ENCODE measurements around the gene GZMA.

GZMA gene

DNA sequence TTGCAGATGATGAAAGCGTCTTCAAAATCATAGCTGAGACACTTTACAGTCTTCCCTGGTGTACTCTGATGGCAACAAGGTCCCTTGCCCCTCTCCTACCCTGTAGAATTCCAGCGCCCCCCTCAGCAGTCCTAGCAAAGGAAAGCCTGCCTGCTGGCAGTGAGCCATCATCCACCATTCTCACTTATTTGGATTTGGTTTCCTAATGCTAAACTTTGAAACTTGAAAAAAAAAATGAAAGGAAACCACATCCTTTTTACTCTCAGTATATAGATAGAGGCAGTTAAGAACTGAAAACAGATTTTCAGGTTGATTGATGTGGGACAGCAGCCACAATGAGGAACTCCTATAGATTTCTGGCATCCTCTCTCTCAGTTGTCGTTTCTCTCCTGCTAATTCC is at the start of gene GZMA:
TSS of gene GZMA (plus strand) at position 299 of the 400 bp plus-strand sequence. CDS start at position 336, 37 bp downstream.
- Histone ChIP-seq H3K4me1 (ENCODE audit: insufficient read depth, insufficient read length) (no peaks in the 10 kb centered on the region), H3K9me3 (ENCODE audit: insufficient read depth, low read length) (no peaks in the 10 kb centered on the region), H3K4me3 (ENCODE audit: insufficient read length, low read depth) (no peak within 1 kb of the TSS), H3K9ac (ENCODE audit: insufficient read length, low read depth) (no peak within 1 kb of the TSS), H3K36me3 (ENCODE audit: insufficient read depth, insufficient read length, low read length) (no peaks in the 10 kb centered on the region), H3K27me3 (ENCODE audit: insufficient read depth, insufficient read length) (no peaks in the 10 kb centered on the region)
- no peak for DNase-seq (ENCODE audit: low read depth, low spot score)
- TF ChIP-seq ZNF274 (IDR thresholded peaks at IDR 0.05; ENCODE audit: low read depth, low read length) (no peak), YY1 (IDR thresholded peaks at IDR 0.05; ENCODE audit: insufficient read depth, insufficient read length) (no peak), SUZ12 (IDR thresholded peaks at IDR 0.05; ENCODE audit: extremely low read depth, insufficient read depth, insufficient read length) (no peak)

- no peak for DNase-seq (ENCODE audit: low read depth, low spot score)
- Histone ChIP-seq H3K9ac (ENCODE audit: insufficient read length, low read depth) (no peak overlapping the region), H3K27me3 (ENCODE audit: insufficient read depth, insufficient read length) (no peaks in the 10 kb centered on the region), H3K9me3 (ENCODE audit: insufficient read depth, low read length) (no peaks in the 10 kb centered on the region; the same call in 1 of the 2 replicates), H3K4me1 (ENCODE audit: insufficient read depth, insufficient read length) (no peaks in the 10 kb centered on the region), H3K4me3 (ENCODE audit: insufficient read length, low read depth) (no peak overlapping the region), H3K36me3 (ENCODE audit: insufficient read depth, insufficient read length, low read length) (no peaks in the 10 kb centered on the region)
- TF ChIP-seq ZNF274 (IDR thresholded peaks at IDR 0.05; ENCODE audit: low read depth, low read length), result no peak
- TF ChIP-seq YY1 (IDR thresholded peaks at IDR 0.05; ENCODE audit: insufficient read depth, insufficient read length), result no peak
- no peak for TF ChIP-seq SUZ12 (IDR thresholded peaks at IDR 0.05; ENCODE audit: extremely low read depth, insufficient read depth, insufficient read length)
Observed at GRCh38 chr5:55055183-55055582, 47.3 kb upstream of the GZMA start.

DNA sequence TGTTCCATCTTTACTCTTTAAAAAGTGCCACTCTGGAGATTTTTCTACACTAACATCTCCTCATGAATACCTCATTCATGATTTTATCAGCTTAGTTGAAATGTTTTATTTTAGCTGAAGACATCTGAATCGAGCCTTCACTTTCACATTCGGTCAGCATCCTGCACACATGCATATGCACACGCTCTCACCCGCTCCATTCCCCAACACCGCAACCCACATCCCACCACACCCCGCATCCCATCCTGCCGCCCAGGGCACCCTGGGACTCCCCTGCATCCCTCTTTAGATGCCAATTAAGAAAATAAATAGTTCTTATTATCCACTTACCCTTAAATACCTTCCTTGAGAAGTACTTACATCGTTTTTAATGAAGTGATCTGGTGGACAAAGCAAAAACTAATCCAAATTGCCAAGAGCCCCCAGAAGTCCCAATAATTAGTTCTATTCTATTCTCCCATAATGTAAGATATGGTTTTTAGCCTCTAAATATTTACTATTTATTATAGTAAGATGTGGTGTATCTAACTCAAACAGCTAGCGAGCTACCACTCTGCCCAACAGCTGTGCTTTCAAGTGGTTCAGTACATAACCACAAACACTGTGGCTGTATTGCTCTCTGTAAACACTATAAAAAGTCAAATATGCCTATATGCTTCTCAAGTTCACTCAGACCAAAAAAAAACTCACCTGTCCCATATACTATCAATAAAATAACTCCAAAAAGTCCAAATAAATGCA is 40.2 kb upstream of the GZMA start:
- H3K4me3 ChIP-seq (ENCODE audit: insufficient read length, low read depth), result no peak overlapping the region
- H3K9me3 ChIP-seq (ENCODE audit: insufficient read depth, low read length), result no peaks in the 10 kb centered on the region
- H3K4me1 ChIP-seq (ENCODE audit: insufficient read depth, insufficient read length), result no peaks in the 10 kb centered on the region
- DNase-seq (ENCODE audit: low read depth, low spot score), result no peak
- no peak for TF ChIP-seq SUZ12 (IDR thresholded peaks at IDR 0.05; ENCODE audit: extremely low read depth, insufficient read depth, insufficient read length)
- no peak for TF ChIP-seq ZNF274 (IDR thresholded peaks at IDR 0.05; ENCODE audit: low read depth, low read length)
- TF ChIP-seq YY1 (IDR thresholded peaks at IDR 0.05; ENCODE audit: insufficient read depth, insufficient read length), result no peak
- H3K36me3 ChIP-seq (ENCODE audit: insufficient read depth, insufficient read length, low read length), result no peaks in the 10 kb centered on the region
- no peaks in the 10 kb centered on the region for H3K27me3 ChIP-seq (ENCODE audit: insufficient read depth, insufficient read length)
- H3K9ac ChIP-seq (ENCODE audit: insufficient read length, low read depth), result no peak overlapping the region

- H3K36me3 ChIP-seq (ENCODE audit: insufficient read depth, insufficient read length, low read length), result no peaks in the 10 kb centered on the region
- DNase-seq (ENCODE audit: low read depth, low spot score), result no peak
Observed at GRCh38 chr5:55063220-55063863, 39.1 kb upstream of the GZMA start.

GRCh38 chr5:55063899-55064298 is 38.5 kb upstream of the GZMA start:
- Histone ChIP-seq H3K9ac (ENCODE audit: insufficient read length, low read depth) (no peak overlapping the region), H3K9me3 (ENCODE audit: insufficient read depth, low read length) (no peaks in the 10 kb centered on the region), H3K4me1 (ENCODE audit: insufficient read depth, insufficient read length) (no peaks in the 10 kb centered on the region), H3K27me3 (ENCODE audit: insufficient read depth, insufficient read length) (no peaks in the 10 kb centered on the region), H3K36me3 (ENCODE audit: insufficient read depth, insufficient read length, low read length) (no peaks in the 10 kb centered on the region), H3K4me3 (ENCODE audit: insufficient read length, low read depth) (no peak overlapping the region)
- no peak for DNase-seq (ENCODE audit: low read depth, low spot score)
- TF ChIP-seq ZNF274 (IDR thresholded peaks at IDR 0.05; ENCODE audit: low read depth, low read length), result no peak
- TF ChIP-seq SUZ12 (IDR thresholded peaks at IDR 0.05; ENCODE audit: extremely low read depth, insufficient read depth, insufficient read length), result no peak
- no peak for TF ChIP-seq YY1 (IDR thresholded peaks at IDR 0.05; ENCODE audit: insufficient read depth, insufficient read length)

More at GRCh38 chr5:55063220-55063863, 39.1 kb upstream of the GZMA start:
- H3K27me3 ChIP-seq (ENCODE audit: insufficient read depth, insufficient read length), result no peaks in the 10 kb centered on the region
- no peak overlapping the region for H3K4me3 ChIP-seq (ENCODE audit: insufficient read length, low read depth)
- TF ChIP-seq YY1 (IDR thresholded peaks at IDR 0.05; ENCODE audit: insufficient read depth, insufficient read length) (no peak), SUZ12 (IDR thresholded peaks at IDR 0.05; ENCODE audit: extremely low read depth, insufficient read depth, insufficient read length) (no peak), ZNF274 (IDR thresholded peaks at IDR 0.05; ENCODE audit: low read depth, low read length) (no peak)
- no peaks in the 10 kb centered on the region for H3K4me1 ChIP-seq (ENCODE audit: insufficient read depth, insufficient read length)
- H3K9ac ChIP-seq (ENCODE audit: insufficient read length, low read depth), result no peak overlapping the region
- H3K9me3 ChIP-seq (ENCODE audit: insufficient read depth, low read length), result no peaks in the 10 kb centered on the region

DNA sequence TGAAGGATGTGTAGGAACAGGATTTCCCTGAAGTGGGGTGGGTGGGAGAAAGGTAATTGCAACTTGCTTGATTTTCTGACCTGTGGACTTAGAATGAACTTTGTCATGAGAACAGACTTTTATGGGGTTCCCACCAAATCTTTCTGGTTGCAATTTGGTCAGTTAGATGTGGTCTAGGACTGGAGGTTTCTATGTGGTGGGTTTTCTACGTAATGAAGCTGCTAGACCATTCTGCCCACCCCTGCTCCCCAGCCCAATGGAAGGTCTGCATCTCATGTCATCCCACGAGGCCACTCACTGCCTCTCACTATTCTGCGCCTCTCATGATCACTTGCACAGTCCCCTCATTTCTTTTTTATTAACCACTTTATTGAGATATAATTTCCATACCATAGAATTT is 37.9 kb upstream of the GZMA start:
- H3K9me3 ChIP-seq (ENCODE audit: insufficient read depth, low read length), result no peaks in the 10 kb centered on the region
- no peaks in the 10 kb centered on the region for H3K4me1 ChIP-seq (ENCODE audit: insufficient read depth, insufficient read length)
- DNase-seq (ENCODE audit: low read depth, low spot score), result no peak

DNA sequence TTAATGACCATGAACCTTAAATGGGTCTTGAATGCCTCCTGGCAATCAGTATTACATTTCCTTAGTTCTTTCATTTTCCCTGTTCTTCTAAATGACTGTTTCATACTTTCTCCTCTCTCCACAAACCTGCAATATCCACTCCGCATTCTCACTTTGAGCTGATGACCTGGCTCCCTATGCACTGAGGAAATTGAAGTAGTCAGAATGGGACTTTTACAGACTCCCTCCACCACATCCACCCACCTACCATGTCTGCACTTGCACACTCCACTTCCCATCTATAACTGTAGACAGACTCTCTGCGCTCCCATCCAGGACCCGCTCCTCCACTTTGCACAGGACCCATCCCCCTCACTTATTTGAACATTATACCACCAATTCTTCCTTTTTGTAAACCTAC is 36.2 kb upstream of the GZMA start:
- no peak for DNase-seq (ENCODE audit: low read depth, low spot score)
- TF ChIP-seq YY1 (IDR thresholded peaks at IDR 0.05; ENCODE audit: insufficient read depth, insufficient read length), result no peak
- TF ChIP-seq ZNF274 (IDR thresholded peaks at IDR 0.05; ENCODE audit: low read depth, low read length), result no peak
- TF ChIP-seq SUZ12 (IDR thresholded peaks at IDR 0.05; ENCODE audit: extremely low read depth, insufficient read depth, insufficient read length), result no peak
- H3K4me1 ChIP-seq (ENCODE audit: insufficient read depth, insufficient read length), result no peaks in the 10 kb centered on the region
- no peak overlapping the region for H3K4me3 ChIP-seq (ENCODE audit: insufficient read length, low read depth)
- H3K36me3 ChIP-seq (ENCODE audit: insufficient read depth, insufficient read length, low read length), result no peaks in the 10 kb centered on the region
- no peaks in the 10 kb centered on the region for H3K9me3 ChIP-seq (ENCODE audit: insufficient read depth, low read length)
- no peak overlapping the region for H3K9ac ChIP-seq (ENCODE audit: insufficient read length, low read depth)
- H3K27me3 ChIP-seq (ENCODE audit: insufficient read depth, insufficient read length), result no peaks in the 10 kb centered on the region

More for the DNA sequence above, 37.9 kb upstream of the GZMA start:
- TF ChIP-seq YY1 (IDR thresholded peaks at IDR 0.05; ENCODE audit: insufficient read depth, insufficient read length), result no peak
- no peak for TF ChIP-seq ZNF274 (IDR thresholded peaks at IDR 0.05; ENCODE audit: low read depth, low read length)
- TF ChIP-seq SUZ12 (IDR thresholded peaks at IDR 0.05; ENCODE audit: extremely low read depth, insufficient read depth, insufficient read length), result no peak
- Histone ChIP-seq H3K36me3 (ENCODE audit: insufficient read depth, insufficient read length, low read length) (no peaks in the 10 kb centered on the region), H3K4me3 (ENCODE audit: insufficient read length, low read depth) (no peak overlapping the region), H3K27me3 (ENCODE audit: insufficient read depth, insufficient read length) (no peaks in the 10 kb centered on the region), H3K9ac (ENCODE audit: insufficient read length, low read depth) (no peak overlapping the region)

All from NT2/D1 (cell line).